HT1080 (cell line): ENCODE data around the gene CDC42BPB. TPM values are rescaled to one million over a fixed set of nuclear protein-coding genes. Genes with fewer than 3 reads are reported as not detected.
A peak's percentile ranks its signal among the peaks of the same experiment; 100 is the strongest.

Experiments used
- DNase-seq: peaks from one replicate; pipeline ENCODE4 v3.0.0-alpha.2; 2015; ENCODE audit warnings: low read depth
- total RNA-seq: library from RNA; depleted of rRNA; stranded (reverse); fragments of >200 nt; shearing (Covaris generic); gene quantifications from 2 replicates; pipeline ENCODE4 v1.2.3, GENCODE V29; 2014

Gene CDC42BPB
- total RNA-seq, 1 experiment from 2014 or later, result 54.3 TPM

GRCh38 chr14:103094406-103095209, 37.3 kb upstream of the CDC42BPB start, which contains the start of gene EXOC3L4:
Gene EXOC3L4, plus strand, starts transcription at chr14:103094725. Its CDS starts 5,495 bp downstream, at chr14:103100220.
- no peak for DNase-seq

- DNase-seq, result no peak
These were observed 36.6 kb upstream of the CDC42BPB start for GRCh38 chr14:103093856-103094405.

GRCh38 chr14:103091883-103092222, 34.5 kb upstream of the CDC42BPB start:
- no peak for DNase-seq

GRCh38 chr14:103091041-103091882, 33.9 kb upstream of the CDC42BPB start:
- peak; percentile 24 for DNase-seq

- DNase-seq, result no peak
These were observed 33.2 kb upstream of the CDC42BPB start for GRCh38 chr14:103090481-103091020.

- DNase-seq, result no peak
These were observed 32.3 kb upstream of the CDC42BPB start for GRCh38 chr14:103089386-103090335.

GRCh38 chr14:103088921-103089320, 31.6 kb upstream of the CDC42BPB start:
- no peak for DNase-seq

- no peak for DNase-seq
These were observed 30.0 kb upstream of the CDC42BPB start for GRCh38 chr14:103087343-103087835.

GRCh38 chr14:103086771-103087342, 29.5 kb upstream of the CDC42BPB start:
- no peak for DNase-seq

- no peak for DNase-seq
These were observed 28.1 kb upstream of the CDC42BPB start for GRCh38 chr14:103085106-103086091.

GRCh38 chr14:103084021-103084919, 26.9 kb upstream of the CDC42BPB start, which contains the start of gene LBHD2:
Gene LBHD2, plus strand, starts transcription at chr14:103084210. Its CDS starts 1,803 bp downstream, at chr14:103086013.
- no peak for DNase-seq

GRCh38 chr14:103081951-103082350, 24.6 kb upstream of the CDC42BPB start:
- DNase-seq, result no peak

GRCh38 chr14:103078860-103079587, 21.7 kb upstream of the CDC42BPB start:
- no peak for DNase-seq

GRCh38 chr14:103078420-103078749, 21.0 kb upstream of the CDC42BPB start:
- DNase-seq, result peak; percentile 63

GRCh38 chr14:103074729-103075367, 17.5 kb upstream of the CDC42BPB start:
- no peak for DNase-seq

GRCh38 chr14:103073876-103074728, 16.8 kb upstream of the CDC42BPB start:
- DNase-seq, result no peak
